Amygdala (tissue), 56 donors: ENCODE measurements around the gene GC.
"Not testable (repeated sequence)": the region's sequence is repeated elsewhere in the genome, so short reads cannot be mapped to it uniquely, and the experiment has no call there.

ENCODE experiments used
- DNase-seq, 56 donors: peaks; one replicate each; lab custom pipeline; 2025; lab: John Stamatoyannopoulos, UW

Gene GC

DNA sequence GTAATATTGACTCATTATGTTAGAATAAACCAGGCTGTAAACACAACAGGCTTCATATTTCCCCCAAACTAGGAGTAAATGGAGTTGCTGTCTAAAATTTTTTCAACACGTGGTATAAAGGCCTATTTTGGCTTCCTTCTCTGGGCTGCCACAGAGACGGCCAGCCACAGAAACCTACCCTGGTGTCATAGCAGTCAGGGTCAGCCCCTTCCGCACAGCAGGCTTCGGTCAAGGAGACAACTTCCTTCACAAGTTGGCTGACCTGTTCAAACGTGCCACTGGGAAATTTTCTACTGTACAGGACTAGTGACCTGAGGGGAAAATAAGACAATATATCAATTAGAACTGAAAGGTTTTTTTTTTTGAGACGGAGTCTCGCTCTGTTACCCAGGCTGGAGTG lies 15.8 kb downstream of the GC start:
- DNase-seq = no peak

DNA sequence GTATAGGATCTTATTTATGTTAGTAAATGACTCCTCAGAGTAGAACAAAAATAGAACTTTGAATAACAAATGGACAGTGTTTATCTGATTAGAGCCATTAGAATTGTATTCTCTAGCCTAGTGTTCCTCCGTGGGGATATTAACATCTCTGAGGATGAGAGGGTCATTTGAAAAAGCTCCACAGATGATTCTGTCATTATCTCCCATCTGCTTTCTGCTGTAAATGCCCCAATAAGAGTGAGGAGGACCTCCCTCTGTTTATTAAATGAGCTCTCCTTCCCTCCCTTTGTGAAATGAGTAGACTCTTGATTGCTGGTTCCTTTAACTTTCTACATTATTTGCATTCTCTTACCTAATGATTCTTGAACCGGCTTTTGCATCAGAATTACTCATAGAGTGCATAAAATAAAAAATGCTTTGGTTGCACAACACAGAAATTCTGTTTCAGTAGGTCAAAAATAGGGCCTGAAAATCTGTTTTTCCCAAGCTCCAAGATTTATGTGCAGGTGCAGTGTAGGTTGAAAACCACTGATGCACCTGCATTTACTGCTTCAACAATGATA lies 18.0 kb downstream of the GC start:
- DNase-seq = no peak

GRCh38 chr4:71765350-71765749 lies 18.5 kb downstream of the GC start:
- no peak for DNase-seq

DNA sequence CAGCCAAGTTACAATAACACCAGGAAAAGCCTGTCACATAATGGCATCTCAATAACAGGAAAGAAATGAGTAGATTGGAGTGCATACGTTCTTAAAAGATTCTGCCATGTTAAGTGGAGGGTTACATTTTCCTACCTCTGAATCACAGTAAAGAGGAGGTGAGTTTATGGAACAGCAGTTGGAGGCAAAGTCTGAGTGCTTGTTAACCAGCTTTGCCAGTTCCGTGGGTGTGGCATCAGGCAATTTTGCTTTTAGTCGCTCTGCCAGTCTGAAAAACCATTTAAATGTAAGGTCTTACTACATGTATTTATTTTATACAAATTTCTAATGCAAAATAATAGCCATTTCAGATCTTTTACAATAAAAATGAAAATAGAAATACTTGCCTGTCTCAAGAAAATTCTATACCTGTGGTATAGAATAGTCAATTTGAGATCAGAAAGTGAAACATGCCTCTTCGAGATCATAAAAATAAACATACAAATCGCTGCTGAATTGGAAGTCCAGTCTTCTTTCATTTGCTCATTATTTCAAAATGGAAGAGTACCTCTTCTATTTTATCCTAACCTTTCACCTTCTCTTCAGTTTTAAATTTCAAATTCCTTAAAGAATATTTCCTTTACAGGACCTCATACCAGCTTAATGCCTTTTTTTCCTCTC lies 31.4 kb downstream of the GC start:
- DNase-seq = no peak

GRCh38 chr4:71749008-71749594 lies 34.8 kb downstream of the GC start:
- no peak for DNase-seq

DNA sequence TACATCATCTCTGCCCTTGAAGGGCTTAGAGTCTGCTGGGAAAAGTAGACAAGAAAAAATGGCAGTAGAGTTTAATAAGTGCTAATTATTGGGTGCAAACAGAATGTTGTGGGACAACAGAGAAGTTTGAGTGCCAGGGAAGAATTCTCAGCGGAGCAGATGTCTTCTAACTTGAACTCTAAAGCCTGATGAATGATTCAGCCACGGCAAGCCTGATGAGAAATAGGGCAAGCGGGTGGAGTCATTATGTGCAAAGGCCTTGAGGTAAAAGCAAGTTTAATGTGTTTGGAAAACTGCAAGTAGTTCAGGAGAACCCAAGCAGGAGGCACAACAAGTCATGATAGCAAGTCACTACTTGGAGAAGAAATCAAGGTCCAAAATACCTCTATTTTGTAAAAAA lies 37.5 kb downstream of the GC start:
- no peak for DNase-seq

DNA sequence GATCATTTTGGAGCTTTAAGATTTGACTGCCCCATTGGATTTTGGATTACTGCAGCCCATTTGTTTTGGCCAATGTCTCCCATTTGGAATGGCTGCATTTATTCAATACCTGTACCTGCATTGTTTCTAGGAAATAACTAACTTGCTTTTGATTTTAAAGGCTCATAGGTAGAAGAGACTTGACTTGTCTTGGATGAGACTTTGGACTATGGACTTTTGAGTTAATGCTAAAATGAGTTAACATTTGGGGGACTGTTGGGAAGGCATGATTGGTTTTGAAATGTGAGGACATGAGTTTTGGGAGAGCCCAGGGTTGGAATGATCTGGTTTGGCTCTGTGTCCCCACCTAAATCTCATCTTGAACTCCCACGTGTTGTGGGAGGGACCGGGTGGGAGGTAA lies 45.1 kb downstream of the GC start:
- not testable (repeated sequence) for DNase-seq

GRCh38 chr4:71732706-71733105 lies 51.2 kb downstream of the GC start:
- no peak for DNase-seq

DNA sequence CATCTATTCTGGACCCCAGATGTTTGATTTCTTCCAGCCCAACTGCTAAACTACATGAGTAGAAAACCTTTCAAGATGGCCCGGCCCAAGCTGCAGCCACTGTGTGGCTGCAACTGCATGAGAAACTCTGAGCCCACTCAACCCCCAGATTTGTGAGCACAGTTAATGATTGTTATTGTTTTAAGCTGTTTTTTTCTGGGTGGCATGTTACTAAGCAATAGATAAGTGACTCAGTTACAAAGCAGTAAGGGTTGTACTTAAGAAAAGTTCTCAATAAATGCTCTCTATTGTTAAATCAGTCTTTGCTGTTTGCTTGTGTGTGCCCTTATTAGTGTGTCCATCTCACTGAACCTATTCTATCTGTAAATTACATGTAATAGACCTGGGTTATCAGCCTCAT lies 51.8 kb downstream of the GC start:
- DNase-seq = no peak

GRCh38 chr4:71729856-71730255 lies 54.0 kb downstream of the GC start:
- DNase-seq = no peak

GRCh38 chr4:71713611-71714203 lies 70.2 kb downstream of the GC start:
- DNase-seq = peak in 1 of 56 donors; percentile 35

- no peak for DNase-seq
These were observed 71.9 kb downstream of the GC start for GRCh38 chr4:71711985-71712348.

- no peak for DNase-seq
These were observed 72.6 kb downstream of the GC start for GRCh38 chr4:71711044-71711984.

GRCh38 chr4:71709961-71710360 lies 73.9 kb downstream of the GC start:
- no peak for DNase-seq

- DNase-seq = no peak
These were observed 85.7 kb downstream of the GC start for GRCh38 chr4:71698141-71698540.

- DNase-seq = no peak
These were observed 86.8 kb downstream of the GC start for GRCh38 chr4:71697031-71697430.

DNA sequence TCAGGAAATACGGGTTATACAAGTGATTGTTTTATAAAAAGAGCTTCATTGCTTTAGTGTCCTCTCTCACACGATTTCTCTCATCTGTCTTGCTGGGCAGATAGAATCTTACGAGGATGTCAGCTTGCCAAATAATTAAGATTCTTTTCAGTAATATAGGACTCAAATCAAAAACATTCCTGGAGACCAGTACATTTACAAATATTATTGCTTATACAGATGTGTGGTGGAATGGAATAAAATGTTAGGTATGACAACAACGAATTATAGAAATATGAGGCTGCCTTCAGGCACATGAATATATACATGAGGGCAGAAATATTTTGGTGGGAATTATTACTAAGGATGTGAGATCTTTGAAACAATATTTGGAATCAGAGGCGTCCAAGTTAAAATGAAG lies 88.9 kb downstream of the GC start:
- DNase-seq = no peak

GRCh38 chr4:71692963-71693362 lies 90.9 kb downstream of the GC start:
- no peak for DNase-seq

DNA sequence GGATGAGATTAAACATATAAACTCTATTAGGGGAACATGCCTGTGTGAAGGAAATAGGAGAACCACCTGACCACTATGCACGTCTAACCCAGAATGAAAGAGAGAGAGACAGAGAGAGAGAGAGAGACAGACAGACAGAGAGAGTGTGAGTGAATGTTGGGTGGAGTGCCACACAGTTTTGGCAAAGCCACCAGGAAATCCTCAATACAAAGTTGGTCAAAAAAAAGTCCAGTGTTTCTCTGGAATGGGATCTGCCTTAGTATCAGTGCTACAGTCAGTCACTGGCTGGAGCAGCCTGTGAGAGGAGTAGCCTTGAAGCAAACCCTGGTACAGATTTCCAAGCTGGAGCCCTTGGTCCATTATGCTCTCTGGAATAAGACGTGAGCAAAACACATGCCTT lies 91.7 kb downstream of the GC start:
- DNase-seq = no peak
